ENCODE measurements around the gene S100A13.
"Not testable (repeated sequence)": the region's sequence is repeated elsewhere in the genome, so short reads cannot be mapped to it uniquely, and the experiment has no call there.

Gene S100A13

DNA sequence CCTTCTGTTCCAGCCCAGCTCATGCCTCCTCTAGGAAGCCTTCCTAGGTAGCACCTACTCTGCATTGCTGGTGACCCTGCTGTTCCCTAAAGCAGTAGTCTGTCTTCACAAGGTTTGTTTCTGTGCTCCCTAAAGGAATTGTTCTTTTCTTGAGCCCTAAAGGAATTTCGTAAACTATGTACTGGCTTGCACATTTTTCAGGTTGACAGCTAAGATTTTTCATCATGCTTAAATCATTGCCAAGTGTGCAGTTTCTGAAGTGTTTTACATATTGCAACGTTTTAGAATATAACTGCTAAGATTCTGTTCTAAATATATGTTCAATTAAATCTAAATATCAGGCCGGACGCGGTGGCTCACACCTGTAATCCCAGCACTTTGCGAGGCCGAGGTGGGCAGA, 27.5 kb downstream of the S100A13 start:
- no peak for DNase-seq

DNA sequence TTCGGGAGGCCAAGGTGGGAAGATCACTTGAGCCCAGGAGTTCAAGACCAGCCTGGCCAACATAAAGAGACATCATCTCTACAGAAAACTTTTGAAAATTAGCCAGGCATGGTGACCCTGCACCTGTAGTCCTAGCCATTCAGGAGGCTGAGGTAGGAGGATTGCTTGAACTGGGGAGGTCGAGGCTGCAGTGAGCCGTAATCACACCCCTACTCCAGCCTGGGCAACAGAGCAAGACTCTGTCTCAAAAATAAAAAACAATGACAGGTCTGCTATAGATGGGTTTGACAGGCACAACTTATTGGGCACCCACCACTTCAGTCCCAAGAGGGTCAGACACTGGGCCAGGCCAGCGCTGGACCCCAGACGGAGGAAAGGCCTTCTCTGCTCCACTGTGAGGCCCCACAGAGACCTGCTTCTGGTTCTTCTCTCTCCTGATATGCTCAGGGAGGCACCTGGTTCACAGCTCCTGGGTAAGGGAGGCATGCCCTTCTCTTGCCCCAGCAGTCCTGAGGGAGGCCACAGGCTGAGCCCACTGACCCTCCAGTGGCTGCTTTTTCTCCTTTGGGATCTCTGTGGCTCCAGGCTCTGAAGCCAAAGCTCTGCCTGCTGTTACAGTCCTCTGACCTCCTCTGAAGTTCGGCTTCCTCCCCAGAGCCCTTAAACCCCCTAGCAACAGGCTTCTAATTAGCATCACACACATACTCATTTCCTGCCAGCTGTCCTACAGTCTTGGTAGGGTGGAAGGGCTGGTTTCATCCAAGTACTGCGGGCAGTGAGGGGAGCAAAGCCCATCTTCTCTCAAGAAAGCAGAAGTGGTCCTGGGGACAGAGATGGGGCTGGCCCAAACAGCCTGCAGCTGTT, 28.8 kb downstream of the S100A13 start:
- DNase-seq = peak; percentile 34

DNA sequence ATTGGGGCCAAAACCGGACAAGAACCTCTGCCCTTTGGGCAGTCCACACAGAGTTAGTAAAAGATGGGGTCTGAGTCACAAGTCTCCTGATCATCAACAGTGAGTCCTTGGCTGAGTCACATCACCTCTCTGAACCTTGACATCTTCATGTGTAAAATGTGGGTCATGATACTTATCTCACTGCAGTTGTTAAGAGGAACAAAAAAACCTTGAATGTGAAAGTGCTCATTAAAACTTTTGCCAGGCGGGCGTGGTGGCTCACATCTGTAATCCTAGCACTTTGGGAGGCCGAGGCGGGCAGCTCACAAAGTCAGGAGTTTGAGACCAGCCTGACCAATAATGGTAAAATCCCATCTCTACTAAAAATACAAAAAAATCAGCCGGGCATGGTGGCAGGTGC, 30.1 kb downstream of the S100A13 start:
- DNase-seq = peak; percentile 35

DNA sequence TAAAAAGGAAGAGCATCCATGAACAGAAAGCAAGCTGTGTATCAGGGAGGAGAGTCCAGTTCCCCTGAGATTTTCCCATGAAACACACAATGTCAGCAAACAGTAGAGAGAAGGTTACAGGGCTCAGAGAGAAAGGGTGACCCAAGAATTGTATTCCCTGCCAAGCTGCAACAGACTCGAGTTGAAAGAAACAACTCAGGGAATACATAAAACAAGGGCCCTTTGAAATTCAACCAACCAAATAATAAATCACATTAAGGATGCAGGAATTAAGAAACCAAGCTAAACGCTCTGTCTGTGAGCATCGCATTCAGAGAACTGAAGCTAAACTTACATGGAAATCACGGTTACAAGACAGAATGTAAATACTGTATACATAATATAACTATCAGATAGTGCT, 34.6 kb downstream of the S100A13 start:
- no peak for DNase-seq

DNA sequence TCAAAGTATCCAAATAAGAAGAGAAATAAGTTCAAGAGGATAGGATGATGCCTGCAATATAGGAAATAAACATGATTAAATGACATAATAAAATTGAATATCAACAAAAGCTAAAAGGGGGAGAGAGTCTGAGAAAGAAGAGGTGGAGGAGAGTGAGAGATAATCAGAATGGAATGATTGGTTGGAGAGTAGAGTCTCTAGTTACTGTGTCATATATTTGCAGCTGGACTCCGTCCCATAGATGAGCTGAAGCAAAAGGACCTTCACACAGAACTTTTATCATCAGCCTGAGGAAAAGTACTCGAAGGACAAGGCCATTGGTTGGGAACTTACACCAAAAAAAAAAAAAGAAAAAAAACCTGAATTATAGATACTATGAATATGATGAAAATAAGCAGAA, 38.8 kb downstream of the S100A13 start:
- no peak for DNase-seq

DNA sequence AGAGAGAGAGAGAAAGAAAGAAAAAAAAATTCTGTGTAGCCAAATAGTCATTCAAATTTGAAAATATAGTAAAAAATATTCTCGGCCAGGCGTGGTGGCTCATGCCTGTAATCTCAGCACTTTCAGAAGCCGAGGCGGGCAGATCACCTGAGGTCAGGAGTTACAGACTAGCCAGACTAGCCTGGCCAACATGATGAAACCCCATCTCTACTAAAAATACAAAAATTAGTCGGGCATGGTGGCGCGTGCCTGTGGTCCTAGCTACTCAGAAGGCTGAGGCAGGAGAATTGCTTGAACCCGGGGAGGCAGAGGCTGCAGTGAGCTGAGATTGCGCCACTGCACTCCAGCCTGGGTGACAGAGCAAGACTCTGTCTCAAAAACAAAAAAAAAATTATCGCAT, 39.3 kb downstream of the S100A13 start:
- DNase-seq = not testable (repeated sequence)

DNA sequence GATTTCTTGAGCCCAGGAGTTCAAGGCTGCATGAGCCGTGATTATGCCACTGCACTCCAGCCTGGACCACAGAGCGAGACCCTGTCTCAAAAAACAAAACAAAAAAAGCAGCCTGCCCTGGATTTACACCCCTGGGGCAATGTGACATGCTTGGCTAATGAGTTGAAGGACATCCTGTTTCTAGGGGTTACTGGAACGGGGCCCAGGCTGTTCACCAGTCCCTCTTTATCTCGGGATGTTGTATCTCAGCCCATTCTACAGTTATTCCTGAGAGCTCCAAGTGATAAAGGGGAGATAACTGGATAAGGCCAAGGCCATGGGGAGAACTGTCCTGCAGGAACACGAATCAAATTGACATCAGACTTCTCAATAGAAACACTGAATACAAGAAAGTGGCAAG, 40.0 kb downstream of the S100A13 start:
- DNase-seq = no peak

DNA sequence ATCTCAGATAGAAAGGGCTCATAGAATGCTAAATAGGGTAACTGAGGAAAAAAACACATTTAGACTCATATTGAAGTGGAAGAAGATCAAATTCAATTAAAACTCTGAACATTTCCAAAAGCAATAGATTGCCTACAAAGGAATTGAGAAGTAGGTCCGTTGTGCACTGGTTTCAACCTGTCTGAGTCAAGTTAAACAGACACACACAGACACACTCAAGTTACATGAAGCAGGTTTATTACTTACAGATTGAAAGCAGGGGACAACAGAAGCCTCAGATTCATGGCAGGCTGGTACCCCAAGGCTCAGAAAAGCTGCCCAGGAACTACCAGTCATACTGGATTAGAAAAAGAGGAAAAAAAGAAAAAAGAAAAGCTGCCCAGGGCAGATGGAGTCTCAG, 41.0 kb downstream of the S100A13 start:
- DNase-seq = no peak

DNA sequence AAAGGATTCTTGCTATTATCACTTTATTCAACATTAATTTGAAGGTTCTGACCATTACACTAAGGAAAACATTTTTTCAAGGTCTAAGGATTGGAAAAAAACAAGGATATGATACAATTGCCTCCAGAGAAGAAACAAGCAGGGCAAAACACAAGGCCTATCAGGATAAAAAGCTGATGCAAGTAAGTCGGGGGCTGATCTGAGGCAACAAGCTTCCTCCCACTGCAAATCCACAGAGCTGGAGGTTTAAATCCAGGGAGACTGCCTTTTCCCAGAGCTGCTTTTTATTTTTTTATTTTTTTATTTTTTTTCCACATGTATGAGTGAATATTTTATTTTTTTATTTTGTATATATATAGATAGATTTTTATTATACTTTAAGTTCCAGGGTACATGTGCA, 42.3 kb downstream of the S100A13 start:
- DNase-seq = no peak

DNA sequence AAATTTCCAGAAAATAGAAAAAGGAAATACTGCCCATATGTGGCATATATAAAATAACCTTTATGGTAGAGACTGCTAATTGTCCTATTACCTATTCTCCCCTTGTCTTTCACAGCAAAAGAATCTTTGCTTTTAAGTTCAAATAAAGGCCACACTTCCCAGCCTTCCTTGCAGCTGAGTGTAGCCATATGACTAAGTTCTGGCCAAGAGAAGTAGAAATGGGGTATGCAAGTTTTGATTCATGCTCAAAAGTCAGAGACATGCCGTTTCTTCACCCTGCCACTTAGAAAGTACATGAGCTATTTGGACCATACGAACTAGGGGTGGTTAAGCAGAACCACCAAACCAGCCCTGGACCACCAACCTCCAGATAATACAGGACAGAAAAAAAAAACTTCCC, 43.3 kb downstream of the S100A13 start:
- no peak for DNase-seq

DNA sequence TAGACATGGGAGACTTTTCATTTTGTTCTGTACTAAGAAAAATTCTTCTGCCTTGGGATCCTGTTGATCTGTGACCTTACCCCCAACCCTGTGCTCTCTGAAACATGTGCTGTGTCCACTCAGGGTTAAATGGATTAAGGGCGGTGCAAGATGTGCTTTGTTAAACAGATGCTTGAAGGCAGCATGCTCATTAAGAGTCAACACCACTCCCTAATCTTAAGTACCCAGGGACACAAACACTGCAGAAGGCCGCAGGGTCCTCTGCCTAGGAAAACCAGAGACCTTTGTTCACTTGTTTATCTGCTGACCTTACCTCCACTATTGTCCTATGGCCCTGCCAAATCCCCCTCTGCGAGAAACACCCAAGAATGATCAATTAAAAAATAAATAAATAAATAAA, 43.8 kb downstream of the S100A13 start:
- DNase-seq = not testable (repeated sequence)

DNA sequence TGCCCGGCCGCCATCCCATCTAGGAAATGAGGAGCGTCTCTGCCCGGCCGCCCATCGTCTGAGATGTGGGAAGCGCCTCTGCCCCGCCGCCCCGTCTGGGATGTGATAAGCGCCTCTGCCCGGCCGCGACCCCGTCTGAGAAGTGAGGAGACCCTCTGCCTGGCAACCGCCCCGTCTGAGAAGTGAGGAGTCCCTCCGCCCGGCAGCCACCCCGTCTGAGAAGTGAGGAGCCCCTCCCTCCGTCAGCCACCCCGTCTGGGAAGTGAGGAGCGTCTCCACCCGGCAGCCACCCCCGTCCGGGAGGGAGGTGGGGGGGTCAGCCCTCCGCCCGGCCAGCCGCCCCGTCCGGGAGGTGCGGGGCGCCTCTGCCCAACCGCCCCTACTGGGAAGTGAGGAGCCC, 44.5 kb downstream of the S100A13 start:
- DNase-seq = not testable (repeated sequence)

DNA sequence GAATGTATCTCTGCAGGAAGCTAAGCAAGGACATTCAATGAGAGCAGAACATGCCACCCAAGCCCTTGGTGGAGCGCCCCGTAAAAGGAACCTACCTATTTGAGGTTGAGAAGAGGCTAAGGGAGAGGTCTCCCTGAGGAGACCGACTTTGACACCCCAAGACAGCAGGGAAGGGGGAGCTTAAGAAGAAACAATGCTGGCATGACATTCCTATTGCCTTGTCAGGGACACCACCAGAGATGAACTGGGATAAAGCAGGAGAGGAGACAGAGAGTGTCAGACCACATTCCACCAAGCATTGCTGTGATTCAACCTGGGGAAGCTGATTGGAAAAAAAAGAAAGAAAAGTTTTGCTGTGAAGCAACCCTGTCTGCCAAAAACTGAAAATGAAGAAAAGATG, 48.4 kb downstream of the S100A13 start:
- DNase-seq = no peak

DNA sequence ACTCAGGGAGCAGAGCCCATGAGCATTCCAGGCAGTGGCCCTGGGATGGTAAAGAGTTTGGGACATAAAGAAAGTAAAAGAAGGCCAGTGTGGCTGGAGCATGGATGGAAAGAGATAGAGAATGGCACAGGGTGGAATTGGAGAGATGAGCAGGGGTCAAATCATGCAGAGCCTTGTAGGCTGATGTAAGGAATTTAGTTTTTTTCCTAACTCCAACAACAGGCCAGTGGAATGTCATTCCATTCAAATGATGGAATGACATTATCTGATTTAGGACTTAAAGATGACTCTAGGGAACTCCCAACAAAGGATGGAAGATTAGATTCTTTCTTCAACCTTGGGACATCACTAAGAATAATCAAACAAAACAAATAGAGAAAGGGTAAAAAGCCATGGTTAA, 48.8 kb downstream of the S100A13 start:
- DNase-seq = no peak

DNA sequence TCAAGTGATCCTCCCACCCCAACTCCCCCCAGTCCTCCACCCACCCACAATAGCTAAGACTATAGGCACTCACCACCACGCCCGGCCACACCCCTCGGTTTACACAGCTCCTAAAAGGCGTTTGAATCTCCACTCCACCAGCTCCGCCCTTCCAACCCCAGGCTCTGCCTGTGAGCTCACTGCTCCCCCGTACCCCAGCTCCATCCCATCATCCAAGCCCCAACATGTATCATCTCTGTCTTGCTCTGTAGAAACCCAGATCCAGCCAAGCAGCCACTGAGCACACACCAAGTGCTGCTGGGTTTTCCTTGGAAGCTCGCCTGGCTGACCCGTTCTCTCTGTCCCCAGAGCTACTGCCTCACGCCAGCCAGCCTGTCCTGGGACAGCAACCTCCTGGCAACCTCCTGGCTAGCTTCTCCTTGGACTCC, 49.7 kb downstream of the S100A13 start:
- DNase-seq = no peak

DNA sequence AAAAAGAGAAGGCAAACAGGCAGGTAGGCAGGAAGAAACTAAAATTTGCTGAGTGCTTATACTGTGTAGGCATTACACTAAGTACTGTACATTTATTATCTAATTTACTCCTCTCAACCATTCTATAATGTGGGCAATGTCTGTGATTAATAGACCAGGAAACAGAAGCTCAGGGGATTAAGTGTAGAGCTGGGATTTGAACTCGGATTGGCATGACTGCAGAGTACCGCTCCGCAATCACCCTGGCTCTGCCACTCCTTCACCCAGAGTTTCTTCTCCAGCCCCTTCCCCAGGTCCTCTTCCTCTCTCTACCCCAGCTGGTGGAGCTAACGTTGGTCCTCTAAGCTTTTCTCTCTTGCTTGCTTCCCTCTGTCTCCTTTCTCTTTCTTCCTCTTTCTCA, 50.2 kb downstream of the S100A13 start:
- DNase-seq = no peak

DNA sequence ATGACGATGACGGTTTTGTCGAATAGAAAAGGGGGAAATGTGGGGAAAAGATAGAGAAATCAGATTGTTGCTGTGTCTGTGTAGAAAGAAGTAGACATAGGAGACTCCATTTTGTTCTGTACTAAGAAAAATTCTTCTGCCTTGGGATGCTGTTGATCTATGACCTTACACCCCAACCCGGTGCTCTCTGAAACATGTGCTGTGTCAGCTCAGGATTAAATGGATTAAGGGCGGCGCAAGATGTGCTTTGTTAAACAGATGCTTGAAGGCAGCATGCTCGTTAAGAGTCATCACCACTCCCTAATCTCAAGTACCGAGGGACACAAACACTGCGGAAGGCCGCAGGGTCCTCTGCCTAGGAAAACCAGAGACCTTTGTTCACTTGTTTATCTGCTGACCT, 51.8 kb downstream of the S100A13 start:
- not testable (repeated sequence) for DNase-seq

DNA sequence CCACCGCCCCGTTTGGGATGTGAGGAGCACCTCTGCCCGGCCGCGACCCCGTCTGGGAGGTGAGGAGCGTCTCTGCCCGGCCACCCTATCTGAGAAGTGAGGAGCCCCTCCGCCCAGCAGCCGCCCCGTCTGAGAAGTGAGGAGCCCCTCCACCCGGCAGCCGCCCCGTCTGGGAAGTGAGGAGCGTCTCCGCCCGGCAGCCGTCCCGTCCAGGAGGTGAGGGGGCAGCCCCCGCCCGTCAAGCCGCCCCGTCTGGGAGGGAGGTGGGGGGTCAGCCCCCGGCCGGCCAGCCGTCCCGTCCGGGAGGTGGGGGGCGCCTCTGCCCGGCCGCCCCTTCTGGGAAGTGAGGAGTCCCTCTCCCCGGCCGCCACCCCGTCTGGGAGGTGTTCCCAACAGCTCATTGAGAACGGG, 52.2 kb downstream of the S100A13 start:
- not testable (repeated sequence) for DNase-seq

DNA sequence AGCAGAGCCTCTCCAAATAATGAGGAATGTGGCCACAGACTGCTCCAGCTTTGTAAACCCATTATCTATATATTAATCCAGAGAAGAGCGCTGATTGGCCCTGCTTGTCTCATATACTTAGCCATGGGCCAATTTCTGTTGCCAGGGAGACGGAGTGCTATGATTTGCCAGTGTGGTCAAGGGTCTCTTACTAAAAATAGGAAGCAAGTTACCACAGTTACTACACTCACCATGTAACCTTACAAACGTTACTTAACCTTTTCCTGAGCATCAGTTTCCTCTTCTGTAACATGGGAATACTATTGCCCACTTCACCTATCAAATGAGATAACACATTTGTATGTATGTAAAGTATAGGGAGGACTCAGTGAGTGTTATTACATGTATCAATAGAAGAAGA, 54.0 kb downstream of the S100A13 start:
- no peak for DNase-seq

DNA sequence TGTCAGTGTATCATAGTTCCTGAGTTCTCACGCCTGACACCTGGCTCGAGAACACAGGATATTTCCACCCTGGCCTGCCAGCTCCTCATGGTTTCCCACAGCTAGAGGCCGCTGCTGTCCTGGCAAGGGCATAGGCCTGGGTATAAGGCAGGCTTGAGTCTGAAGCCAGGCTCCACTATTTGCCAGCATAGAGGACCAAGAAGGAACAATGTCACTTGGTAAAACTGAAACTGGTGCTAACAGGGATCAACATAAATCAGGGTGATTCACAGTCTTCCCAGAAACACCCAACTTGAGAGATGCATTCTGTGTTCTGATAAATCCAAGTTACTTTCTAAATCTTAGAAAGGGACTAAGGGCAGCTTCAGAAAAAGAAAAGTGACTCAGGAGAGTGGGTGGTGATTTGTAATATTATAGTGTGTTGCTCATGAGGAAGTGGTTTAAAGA, 54.7 kb downstream of the S100A13 start:
- DNase-seq = peak; percentile 77

DNA sequence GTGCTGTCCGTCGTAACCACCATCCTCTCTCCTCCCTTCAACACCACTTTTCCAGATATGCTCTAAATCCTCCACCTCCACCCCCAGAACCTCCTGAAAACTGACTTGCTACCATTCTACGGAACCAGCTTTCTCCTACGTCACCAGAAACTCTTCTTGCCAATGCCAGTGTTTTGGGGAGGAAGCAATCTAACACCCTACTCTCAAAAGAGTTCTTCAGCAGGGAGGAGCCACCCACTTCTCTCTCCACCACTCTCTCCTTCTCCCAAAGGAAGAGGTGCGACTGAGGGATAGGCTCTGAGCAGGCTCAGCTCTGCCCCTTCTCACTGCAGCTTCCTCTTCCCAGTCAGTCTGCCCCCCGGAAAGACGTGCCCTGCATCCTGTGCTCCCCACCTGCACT, 55.6 kb downstream of the S100A13 start:
- DNase-seq = no peak

DNA sequence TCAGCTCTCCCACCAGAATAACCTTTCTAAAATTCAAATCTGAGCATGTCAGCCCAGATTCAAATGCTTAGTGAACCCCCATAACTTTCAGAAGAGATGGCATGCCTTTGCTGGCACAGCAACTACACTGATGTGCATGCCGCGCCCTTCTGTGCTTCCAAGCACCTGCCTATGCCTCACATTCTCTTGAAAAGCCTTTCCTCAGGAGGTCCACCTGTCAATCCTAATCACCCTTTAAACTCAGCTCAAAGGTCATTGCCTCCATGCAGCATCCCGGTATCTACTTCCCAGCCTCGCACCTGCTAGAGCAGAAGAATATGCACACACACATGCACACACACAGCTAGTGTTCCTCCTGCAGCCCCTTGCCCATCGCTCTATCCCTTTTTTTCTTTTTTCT, 56.4 kb downstream of the S100A13 start:
- no peak for DNase-seq

DNA sequence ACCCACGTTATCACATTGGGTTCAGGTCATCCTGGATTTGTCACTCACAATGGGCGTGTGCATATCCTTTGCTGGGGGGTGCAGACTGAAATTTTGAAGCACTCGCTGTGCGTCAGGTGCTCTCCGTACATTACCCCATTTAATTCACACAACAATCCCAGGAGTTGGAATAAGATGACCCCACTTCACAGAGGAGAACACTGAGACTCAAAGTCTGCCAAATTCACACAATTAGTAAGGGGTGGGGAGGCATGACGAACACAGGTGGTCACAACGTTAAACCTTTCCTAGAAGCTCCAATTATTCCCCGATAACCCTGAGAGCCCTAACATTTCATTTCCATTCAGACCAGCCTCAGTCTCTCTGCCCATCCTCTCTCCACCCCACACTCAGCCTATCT, 57.8 kb downstream of the S100A13 start:
- no peak for DNase-seq
